ENCODE results near the gene RASAL2.

RASAL2 gene

GRCh38 chr1:178529364-178530036 lies 435.6 kb downstream of the RASAL2 start:
- Histone ChIP-seq H3K36me3 (ENCODE audit: low read depth) (no peaks in the 10 kb centered on the region), H3K27me3 (ENCODE audit: insufficient read depth, poor library complexity, severe bottlenecking) (no peaks in the 10 kb centered on the region), H3K9me3 (ENCODE audit: severe bottlenecking) (no peaks in the 10 kb centered on the region), H3K4me3 (ENCODE audit: severe bottlenecking) (no peak overlapping the region), H3K27ac (ENCODE audit: poor library complexity, severe bottlenecking) (peak overlapping the region; percentile 22), H3K4me1 (ENCODE audit: insufficient read depth, poor library complexity, severe bottlenecking) (peaks cover 14% of the 10 kb centered on the region)
- ATAC-seq (ENCODE audit: low read depth) (peak; percentile 35), DNase-seq (ENCODE audit: low spot score) (no peak)
- TF ChIP-seq CTCF (IDR thresholded peaks at IDR 0.05; ENCODE audit: poor library complexity, severe bottlenecking) = no peak

GRCh38 chr1:178530037-178530402 lies 436.1 kb downstream of the RASAL2 start:
- no peaks in the 10 kb centered on the region for H3K9me3 ChIP-seq (ENCODE audit: severe bottlenecking)
- H3K4me3 ChIP-seq (ENCODE audit: severe bottlenecking) = no peak overlapping the region
- H3K27me3 ChIP-seq (ENCODE audit: insufficient read depth, poor library complexity, severe bottlenecking) = no peaks in the 10 kb centered on the region
- no peaks in the 10 kb centered on the region for H3K36me3 ChIP-seq (ENCODE audit: low read depth)
- ATAC-seq (ENCODE audit: low read depth) = peak; percentile 88
- H3K4me1 ChIP-seq (ENCODE audit: insufficient read depth, poor library complexity, severe bottlenecking) = peaks cover 14% of the 10 kb centered on the region
- peak overlapping the region; percentile 22 for H3K27ac ChIP-seq (ENCODE audit: poor library complexity, severe bottlenecking)
- DNase-seq (ENCODE audit: low spot score) = peak; percentile 87
- TF ChIP-seq CTCF (IDR thresholded peaks at IDR 0.05; ENCODE audit: poor library complexity, severe bottlenecking) = no peak

- Histone ChIP-seq H3K27me3 (ENCODE audit: insufficient read depth, poor library complexity, severe bottlenecking) (no peaks in the 10 kb centered on the region), H3K27ac (ENCODE audit: poor library complexity, severe bottlenecking) (no peak overlapping the region), H3K36me3 (ENCODE audit: low read depth) (no peaks in the 10 kb centered on the region), H3K4me1 (ENCODE audit: insufficient read depth, poor library complexity, severe bottlenecking) (peaks cover 14% of the 10 kb centered on the region), H3K4me3 (ENCODE audit: severe bottlenecking) (no peak overlapping the region), H3K9me3 (ENCODE audit: severe bottlenecking) (no peaks in the 10 kb centered on the region)
- ATAC-seq (ENCODE audit: low read depth) (peak; percentile 3; the same call in 1 of the 3 replicates), DNase-seq (ENCODE audit: low spot score) (no peak)
- no peak for TF ChIP-seq CTCF (IDR thresholded peaks at IDR 0.05; ENCODE audit: poor library complexity, severe bottlenecking)
These were observed 436.6 kb downstream of the RASAL2 start for GRCh38 chr1:178530502-178530901.

GRCh38 chr1:178531887-178532286 lies 438.0 kb downstream of the RASAL2 start:
- TF ChIP-seq CTCF (IDR thresholded peaks at IDR 0.05; ENCODE audit: poor library complexity, severe bottlenecking) = no peak
- Histone ChIP-seq H3K4me3 (ENCODE audit: severe bottlenecking) (no peak overlapping the region), H3K27ac (ENCODE audit: poor library complexity, severe bottlenecking) (no peak overlapping the region), H3K9me3 (ENCODE audit: severe bottlenecking) (no peaks in the 10 kb centered on the region), H3K4me1 (ENCODE audit: insufficient read depth, poor library complexity, severe bottlenecking) (peaks cover 19% of the 10 kb centered on the region), H3K36me3 (ENCODE audit: low read depth) (no peaks in the 10 kb centered on the region), H3K27me3 (ENCODE audit: insufficient read depth, poor library complexity, severe bottlenecking) (no peaks in the 10 kb centered on the region)
- DNase-seq (ENCODE audit: low spot score) = no peak
- no peak for ATAC-seq (ENCODE audit: low read depth)

- Histone ChIP-seq H3K27me3 (ENCODE audit: insufficient read depth, poor library complexity, severe bottlenecking) (no peaks in the 10 kb centered on the region), H3K9me3 (ENCODE audit: severe bottlenecking) (no peaks in the 10 kb centered on the region), H3K36me3 (ENCODE audit: low read depth) (no peaks in the 10 kb centered on the region), H3K4me1 (ENCODE audit: insufficient read depth, poor library complexity, severe bottlenecking) (peaks cover 24% of the 10 kb centered on the region), H3K4me3 (ENCODE audit: severe bottlenecking) (no peak overlapping the region), H3K27ac (ENCODE audit: poor library complexity, severe bottlenecking) (no peak overlapping the region)
- no peak for DNase-seq (ENCODE audit: low spot score)
- peak; percentile 94 for TF ChIP-seq CTCF (IDR thresholded peaks at IDR 0.05; ENCODE audit: poor library complexity, severe bottlenecking)
- peak; percentile 51 for ATAC-seq (ENCODE audit: low read depth)
These were observed 438.5 kb downstream of the RASAL2 start for GRCh38 chr1:178532392-178532791.
